Heart right ventricle (tissue), 16 donors: ENCODE results near the gene MAD2L1. TPM values are rescaled to one million over a fixed set of nuclear protein-coding genes. Genes with fewer than 3 reads are reported as not detected.

Experiments used
- ATAC-seq, 8 donors: fragments of 200-7000 bp; cut with Tn5 transposase; one replicate each; pipeline ENCODE4 v1.9.1; 2020; ENCODE audit warnings: mild to moderate bottlenecking in 8 of 8, moderate library complexity in 8 of 8, moderate number of reproducible peaks in 1 of 8
- DNase-seq, 2 donors: peaks; one replicate each; pipeline ENCODE4 v3.0.0-alpha.2; 2020
- H3K27ac ChIP-seq, 10 donors: fragments of 200-600 bp; sonication (generic) in 2 of 10; one replicate each; pipeline versions ENCODE4 v1.5.0 to v1.8.0; 2020 to 2022; ENCODE audit warnings: mild to moderate bottlenecking in 3 of 10
- H3K27me3 ChIP-seq, 7 donors: fragments of 200-600 bp; one replicate each; pipeline ENCODE4 v1.8.0; 2021 to 2022; ENCODE audit warnings: mild to moderate bottlenecking in 2 of 7
- H3K36me3 ChIP-seq, 9 donors: fragments of 200-600 bp; sonication (generic) in 1 of 9; one replicate each; pipeline versions ENCODE4 v1.5.0 to v1.8.0; 2020 to 2022; ENCODE audit warnings: mild to moderate bottlenecking in 2 of 9
- H3K4me1 ChIP-seq, 9 donors: fragments of 200-600 bp; sonication (generic) in 1 of 9; one replicate each; pipeline versions ENCODE4 v1.5.0 to v1.8.0; 2020 to 2022; ENCODE audit warnings: mild to moderate bottlenecking in 4 of 9
- H3K4me3 ChIP-seq, 10 donors: fragments of 200-600 bp; sonication (generic) in 2 of 10; one replicate each; pipeline versions ENCODE4 v1.5.0 to v1.8.0; 2020 to 2022; ENCODE audit warnings: mild to moderate bottlenecking in 7 of 10, moderate library complexity in 2 of 10
- H3K9me3 ChIP-seq, 11 donors: fragments of 200-600 bp in 10 of 11; sonication (generic) in 2 of 11; one replicate each; pipeline versions ENCODE4 v1.5.0 to v1.8.0; 2013 to 2022; ENCODE audit warnings: mild to moderate bottlenecking in 2 of 11, control low read depth in 1 of 11, moderate library complexity in 1 of 11
- WGBS, 2 donors: extraction: QIAGEN DNeasy Blood & Tissue Kit; methylation state at CpG; one replicate each; pipeline ENCODE4 v1.1.7; 2013; ENCODE audit warnings: inconsistent platforms in 1 of 2; 5-methylcytosine and 5-hydroxymethylcytosine counted together
- intact Hi-C, 10 donors: fragments of 100-400 bp; cut with DNase I; formaldehyde crosslinking; loops; one replicate each; pipeline versions ENCODE4 v1.11.1 to v1.14.2; 2022
- polyA plus RNA-seq, 2 donors: library from polyadenylated mRNA; stranded (reverse); fragments of 200-250 nt; gene quantifications; one replicate each; pipeline ENCODE4 v1.2.3, GENCODE V29; 2013
- total RNA-seq, 10 donors: library from RNA; stranded (reverse); fragmentation: NEBNext Ultra II Directional in 3 of 10; extraction: Animal tissue kit (Norgen Biotek cat#: 25700) in 3 of 10; gene quantifications; one replicate each; pipeline versions ENCODE4 v1.2.1 to v1.2.4, GENCODE V29; 2021 to 2023
- TF ChIP-seq, protein P1 (sequence below), 9 donors: fragments of 200-600 bp; sonication (generic) in 2 of 9; IDR thresholded peaks; one replicate each; pipeline versions ENCODE4 v1.5.0 to v1.8.0; 2021 to 2022; ENCODE audit warnings: antibody characterized with exemption in 9 of 9, mild to moderate bottlenecking in 5 of 9, moderate library complexity in 1 of 9
- donor health status: Arrhythmogenic right ventricular cardiomyopathy.
- donor health status: ischemic (EF 13 %, LVEDD 7.1; RV severe dilation, severe dysfunction).
- donor health status: healthy with polysubstance abuse.
- donor health status: DM: no; HTN: yes; CAD: no.
- donor health status: DM: no; HTN: no; CAD: no.
- donor health status: ischemic (EF 25% LVEDD 6.9; RV normal size, moderate dysfunction).
- donor health status: ischemic (EF 25% LVEDD 5.7; RV mildly dilated, moderate dysfunction).
- donor health status: healthy.
- donor health status: DM: yes; HTN: yes; CAD: no.
- donor health status: Ischemic cardiomyopathy.
- donor health status: ischemic (EF 35%, LVEDD 5.7; RV mildly dilated, moderate dysfunction).
- donor health status: nonischemic (EF 11% LVEDD 7.7; RV severe dilation, severe dysfunction).
- donor health status: DM: yes; HTN: yes; CAD: no.
- donor health status: PGD.
- donor health status: ischemic (EF 29% LVEDD 5.4; RV normal size, mild dysfunction).
- donor health status: nonischemic (EF 23%, LVEDD 6.1; RV moderate dilation, normal function).

Gene MAD2L1
- total and polyA plus RNA-seq, 12 donors = 0.59 to 3.3 (median 1.6) TPM

- DNase-seq (no peak), ATAC-seq (no peak)
- TF ChIP-seq, protein P1, sequence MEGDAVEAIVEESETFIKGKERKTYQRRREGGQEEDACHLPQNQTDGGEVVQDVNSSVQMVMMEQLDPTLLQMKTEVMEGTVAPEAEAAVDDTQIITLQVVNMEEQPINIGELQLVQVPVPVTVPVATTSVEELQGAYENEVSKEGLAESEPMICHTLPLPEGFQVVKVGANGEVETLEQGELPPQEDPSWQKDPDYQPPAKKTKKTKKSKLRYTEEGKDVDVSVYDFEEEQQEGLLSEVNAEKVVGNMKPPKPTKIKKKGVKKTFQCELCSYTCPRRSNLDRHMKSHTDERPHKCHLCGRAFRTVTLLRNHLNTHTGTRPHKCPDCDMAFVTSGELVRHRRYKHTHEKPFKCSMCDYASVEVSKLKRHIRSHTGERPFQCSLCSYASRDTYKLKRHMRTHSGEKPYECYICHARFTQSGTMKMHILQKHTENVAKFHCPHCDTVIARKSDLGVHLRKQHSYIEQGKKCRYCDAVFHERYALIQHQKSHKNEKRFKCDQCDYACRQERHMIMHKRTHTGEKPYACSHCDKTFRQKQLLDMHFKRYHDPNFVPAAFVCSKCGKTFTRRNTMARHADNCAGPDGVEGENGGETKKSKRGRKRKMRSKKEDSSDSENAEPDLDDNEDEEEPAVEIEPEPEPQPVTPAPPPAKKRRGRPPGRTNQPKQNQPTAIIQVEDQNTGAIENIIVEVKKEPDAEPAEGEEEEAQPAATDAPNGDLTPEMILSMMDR (IDR thresholded peaks at IDR 0.05) = no peak
- H3K27ac ChIP-seq = no peak overlapping the region
- no peaks in the 10 kb centered on the region for H3K27me3 ChIP-seq
- H3K4me3 ChIP-seq = no peak overlapping the region
- intact Hi-C loops = no loop called here
- H3K36me3 ChIP-seq = no peaks in the 10 kb centered on the region
- peaks cover 0 to 4% (median 0%) of the 10 kb centered on the region in 9 donors for H3K4me1 ChIP-seq
- WGBS, 2 donors = 43 to 47% methylated on average over 5 of the region's 5 CpGs
- H3K9me3 ChIP-seq = no peaks in the 10 kb centered on the region
Measured at GRCh38 chr4:120007191-120007871, 59.3 kb downstream of the MAD2L1 start.
